OCI-LY3 (cell line): Measurements from ENCODE around the gene GBP1.

ENCODE experiments used
- H2AFZ ChIP-seq: fragments of 200-600, 300-600 bp; shearing (Covaris generic); 2 replicates; pipeline ENCODE4 v1.6.0; 2014; ENCODE audit warnings: antibody characterized with exemption, low read depth, low read length
- H3K27ac ChIP-seq: fragments of 200-600, 300-600 bp; sonication (generic); 2 replicates; pipeline ENCODE4 v1.5.1; 2014; ENCODE audit warnings: mild to moderate bottlenecking, low read length, moderate library complexity, mixed read lengths
- H3K27me3 ChIP-seq: fragments of 200-600, 300-600 bp; sonication (generic); 2 replicates; pipeline ENCODE4 v1.6.1; 2014; ENCODE audit warnings: low read depth, low read length, mixed read lengths
- H3K36me3 ChIP-seq: fragments of 200-600, 300-600 bp; sonication (generic); replicated peaks from 2 replicates; pipeline ENCODE3; 2014; ENCODE audit warnings: low read depth, low read length, mixed read lengths
- H3K4me1 ChIP-seq: fragments of 300-600, 200-600 bp; sonication (generic); 2 replicates; pipeline ENCODE4 v1.6.1; 2014; ENCODE audit warnings: low read length, mixed read lengths
- H3K4me2 ChIP-seq: fragments of 200-600, 300-600 bp; sonication (generic); 2 replicates; pipeline ENCODE4 v1.6.1; 2014; ENCODE audit warnings: low read length, mixed read lengths
- H3K4me3 ChIP-seq: fragments of 300-600, 200-600 bp; sonication (generic); 2 replicates; pipeline ENCODE4 v1.5.1; 2014; ENCODE audit warnings: antibody characterized with exemption, mild to moderate bottlenecking, low read length, moderate library complexity
- H3K79me2 ChIP-seq: fragments of 300-600, 200-600 bp; shearing (Covaris generic); 2 replicates; pipeline ENCODE4 v1.6.1; 2014; ENCODE audit warnings: mild to moderate bottlenecking, low read length, mixed read lengths
- H3K9ac ChIP-seq: fragments of 300-600, 200-600 bp; shearing (Covaris generic); 2 replicates; pipeline ENCODE4 v1.6.0; 2014; ENCODE audit warnings: mild to moderate bottlenecking, low read length, moderate library complexity
- H3K9me3 ChIP-seq: fragments of 200-600, 300-600 bp; shearing (Covaris generic); 2 replicates; pipeline ENCODE4 v1.6.1; 2014; ENCODE audit warnings: low read length, mixed read lengths; ENCODE audit not compliant: insufficient read depth
- H4K20me1 ChIP-seq: fragments of 200-600, 300-600 bp; sonication (generic); 2 replicates; pipeline ENCODE4 v1.6.1; 2016; ENCODE audit warnings: low read length, mixed read lengths; ENCODE audit not compliant: insufficient read depth
- CTCF ChIP-seq: fragments of 200-600, 300-600 bp; sonication (generic); IDR thresholded peaks from 2 replicates; pipeline ENCODE4 v1.5.1; 2014; ENCODE audit warnings: antibody characterized with exemption, low read length, low read depth
- EZH2phosphoT487 ChIP-seq: fragments of 200-600 bp; shearing (Covaris generic); IDR thresholded peaks from 2 replicates; pipeline ENCODE4 v1.6.1; 2018; ENCODE audit warnings: antibody characterized with exemption, mixed run types, low read depth

Gene GBP1

GRCh38 chr1:89104147-89104546 is 39.1 kb upstream of the GBP1 start:
- Histone ChIP-seq H3K4me2 (no peak overlapping the region), H3K27me3 (no peaks in the 10 kb centered on the region), H3K4me3 (no peak overlapping the region), H4K20me1 (no peaks in the 10 kb centered on the region), H3K9me3 (no peaks in the 10 kb centered on the region), H3K9ac (no peak overlapping the region), H3K27ac (no peak overlapping the region), H3K36me3 (no peaks in the 10 kb centered on the region), H2AFZ (no peak overlapping the region), H3K4me1 (peaks cover 6% of the 10 kb centered on the region), H3K79me2 (no peaks in the 10 kb centered on the region)
- TF ChIP-seq CTCF (no peak), EZH2phosphoT487 (no peak)

GRCh38 chr1:89102021-89102420 is 37.0 kb upstream of the GBP1 start:
- TF ChIP-seq EZH2phosphoT487 (no peak), CTCF (no peak)
- H3K79me2 ChIP-seq: no peaks in the 10 kb centered on the region
- no peaks in the 10 kb centered on the region for H4K20me1 ChIP-seq
- H3K36me3 ChIP-seq: no peaks in the 10 kb centered on the region
- H3K9ac ChIP-seq: no peak overlapping the region
- no peaks in the 10 kb centered on the region for H3K27me3 ChIP-seq
- H3K9me3 ChIP-seq: no peaks in the 10 kb centered on the region
- no peak overlapping the region for H3K4me2 ChIP-seq
- H3K4me1 ChIP-seq: peaks cover 6% of the 10 kb centered on the region
- H3K4me3 ChIP-seq: no peak overlapping the region
- no peak overlapping the region for H3K27ac ChIP-seq
- no peak overlapping the region for H2AFZ ChIP-seq

- Histone ChIP-seq H3K9me3 (no peaks in the 10 kb centered on the region), H3K4me2 (no peak overlapping the region), H2AFZ (no peak overlapping the region), H3K4me1 (peaks cover 6% of the 10 kb centered on the region), H3K79me2 (no peaks in the 10 kb centered on the region), H3K4me3 (no peak overlapping the region), H3K36me3 (no peaks in the 10 kb centered on the region), H3K27me3 (no peaks in the 10 kb centered on the region), H4K20me1 (no peaks in the 10 kb centered on the region), H3K9ac (no peak overlapping the region), H3K27ac (no peak overlapping the region)
- TF ChIP-seq CTCF: no peak
- TF ChIP-seq EZH2phosphoT487: no peak
Measured at GRCh38 chr1:89100412-89100811, 35.4 kb upstream of the GBP1 start.

GRCh38 chr1:89098857-89099256 is 33.8 kb upstream of the GBP1 start:
- Histone ChIP-seq H4K20me1 (no peaks in the 10 kb centered on the region), H2AFZ (no peak overlapping the region), H3K79me2 (no peaks in the 10 kb centered on the region), H3K27ac (no peak overlapping the region), H3K4me2 (no peak overlapping the region), H3K9ac (no peak overlapping the region), H3K4me3 (no peak overlapping the region), H3K9me3 (no peaks in the 10 kb centered on the region), H3K27me3 (no peaks in the 10 kb centered on the region), H3K4me1 (peaks cover 6% of the 10 kb centered on the region), H3K36me3 (no peaks in the 10 kb centered on the region)
- TF ChIP-seq CTCF (no peak), EZH2phosphoT487 (no peak)
